Right lobe of liver (tissue), 4 donors: ENCODE measurements around the gene WFDC8.

Source experiments
- CTCF ChIP-seq, 4 donors: fragments of 200-600 bp in 3 of 4; fragments of 450-650 bp in 1 of 4; IDR thresholded peaks; one replicate each; pipeline versions ENCODE4 v1.5.1 to v1.8.0; 2016 to 2022; ENCODE audit warnings: antibody characterized with exemption in 4 of 4, mild to moderate bottlenecking in 2 of 4
- POLR2A ChIP-seq: fragments of 450-650 bp; IDR thresholded peaks from one replicate; pipeline ENCODE4 v1.6.1; 2017; ENCODE audit warnings: antibody characterized with exemption, mild to moderate bottlenecking
- donor health status: DM: no; HTN: no; CAD: no.
- donor health status: DM: no; HTN: no; CAD: no.
- donor health status: DM: no; HTN: yes; CAD: no.

GRCh38 chr20:45595235-45595634, 16.2 kb upstream of the WFDC8 start:
- no peak for TF ChIP-seq CTCF (IDR thresholded peaks at IDR 0.05)
- TF ChIP-seq POLR2A = no peak
